Peyer's patch (tissue), 4 donors: ENCODE results near the gene P2RY10. TPM values are rescaled to one million over a fixed set of nuclear protein-coding genes. Genes with fewer than 3 reads are reported as not detected.
A peak's percentile ranks its signal among the peaks of the same experiment; 100 is the strongest.

Source experiments
- DNase-seq, 3 donors: peaks; one replicate each; pipeline ENCODE4 v3.0.0-alpha.2; 2017 to 2019
- H3K27ac ChIP-seq, 4 donors: fragments of 200-600 bp; sonication (generic); one replicate each; pipeline ENCODE4 v1.5.1; 2016 to 2019
- H3K27me3 ChIP-seq, 2 donors: fragments of 200-600 bp; sonication (generic); one replicate each; pipeline ENCODE4 v1.5.1; 2019
- H3K36me3 ChIP-seq, 3 donors: fragments of 200-600 bp; sonication (generic); one replicate each; pipeline ENCODE4 v1.5.1; 2016 to 2019
- H3K4me1 ChIP-seq, 4 donors: fragments of 200-600 bp; sonication (generic); one replicate each; pipeline ENCODE4 v1.5.1; 2016 to 2019
- H3K4me3 ChIP-seq, 4 donors: fragments of 200-600 bp; sonication (generic); 1 replicate in 3 of 4; 2 replicates in 1 of 4; pipeline ENCODE4 v1.5.1; 2016 to 2019; ENCODE audit warnings: mild to moderate bottlenecking in 1 of 4
- H3K9me3 ChIP-seq, 4 donors: fragments of 200-600 bp; sonication (generic); one replicate each; pipeline ENCODE4 v1.5.1; 2016 to 2019; ENCODE audit warnings: mild to moderate bottlenecking in 1 of 4
- CTCF ChIP-seq, 6 experiments: fragments of 450-650 bp in 4 of 6; fragments of 200-600 bp in 2 of 6; sonication (generic) in 1 of 6; IDR thresholded peaks; one replicate each; pipeline ENCODE4 v1.5.1; 2017 to 2019; ENCODE audit warnings: antibody characterized with exemption in 6 of 6, mild to moderate bottlenecking in 3 of 6, moderate library complexity in 1 of 6
- POLR2A ChIP-seq, 2 donors: fragments of 450-650 bp; IDR thresholded peaks; one replicate each; pipeline ENCODE4 v1.5.1; 2017; ENCODE audit warnings: antibody characterized with exemption in 2 of 2, mild to moderate bottlenecking in 2 of 2, moderate library complexity in 2 of 2
- total RNA-seq, 4 donors: library from RNA; depleted of rRNA; stranded (reverse); fragments of >200 nt; gene quantifications; one replicate each; pipeline ENCODE4 v1.1.0, GENCODE V29; 2016

The P2RY10 gene
- total RNA-seq, 4 donors from 2014 or later, result 0.80 to 10.7 (median 1.2) TPM; not detected in 1

- TF ChIP-seq CTCF (IDR thresholded peaks at IDR 0.05) (no peak), POLR2A (IDR thresholded peaks at IDR 0.05) (no peak)
- no peak for DNase-seq
- no peaks in the 10 kb centered on the region for H3K36me3 ChIP-seq
- peak overlapping the region in 1 of 4 donors; percentile 63 for H3K27ac ChIP-seq
- H3K4me1 ChIP-seq, result no peaks in the 10 kb centered on the region
- no peaks in the 10 kb centered on the region for H3K9me3 ChIP-seq
- no peaks in the 10 kb centered on the region for H3K27me3 ChIP-seq
- H3K4me3 ChIP-seq, result no peak overlapping the region
Observed at GRCh38 chrX:78958419-78959116, 13.4 kb downstream of the P2RY10 start.

GRCh38 chrX:78960888-78961287 is 15.7 kb downstream of the P2RY10 start:
- Histone ChIP-seq H3K27me3 (no peaks in the 10 kb centered on the region), H3K4me3 (no peak overlapping the region), H3K36me3 (no peaks in the 10 kb centered on the region), H3K4me1 (no peaks in the 10 kb centered on the region), H3K27ac (no peak overlapping the region), H3K9me3 (no peaks in the 10 kb centered on the region)
- TF ChIP-seq CTCF (IDR thresholded peaks at IDR 0.05) (no peak), POLR2A (IDR thresholded peaks at IDR 0.05) (no peak)
- DNase-seq, result no peak

- no peak for TF ChIP-seq POLR2A (IDR thresholded peaks at IDR 0.05)
- no peak for TF ChIP-seq CTCF (IDR thresholded peaks at IDR 0.05)
Observed at GRCh38 chrX:78964598-78964997, 19.4 kb downstream of the P2RY10 start.

GRCh38 chrX:78979789-78980464 is 34.7 kb downstream of the P2RY10 start:
- no peaks in the 10 kb centered on the region for H3K36me3 ChIP-seq
- H3K9me3 ChIP-seq, result no peaks in the 10 kb centered on the region
- no peak overlapping the region for H3K4me3 ChIP-seq
- TF ChIP-seq POLR2A (IDR thresholded peaks at IDR 0.05) (no peak), CTCF (IDR thresholded peaks at IDR 0.05) (no peak)
- H3K4me1 ChIP-seq, result no peaks in the 10 kb centered on the region
- no peaks in the 10 kb centered on the region for H3K27me3 ChIP-seq
- DNase-seq, result no peak
- H3K27ac ChIP-seq, result no peak overlapping the region

More at GRCh38 chrX:78964598-78964997, 19.4 kb downstream of the P2RY10 start:
- Histone ChIP-seq H3K27ac (no peak overlapping the region), H3K9me3 (no peaks in the 10 kb centered on the region), H3K4me3 (no peak overlapping the region), H3K4me1 (no peaks in the 10 kb centered on the region), H3K27me3 (no peaks in the 10 kb centered on the region), H3K36me3 (no peaks in the 10 kb centered on the region)
- DNase-seq, result no peak

- Histone ChIP-seq H3K36me3 (no peaks in the 10 kb centered on the region), H3K4me3 (no peak overlapping the region), H3K27ac (no peak overlapping the region), H3K9me3 (peaks cover 0 to 5% (median 0%) of the 10 kb centered on the region in 4 donors), H3K4me1 (no peaks in the 10 kb centered on the region), H3K27me3 (no peaks in the 10 kb centered on the region)
- TF ChIP-seq POLR2A (IDR thresholded peaks at IDR 0.05) (no peak), CTCF (IDR thresholded peaks at IDR 0.05) (no peak)
- no peak for DNase-seq
Observed at GRCh38 chrX:78989349-78989748, 44.2 kb downstream of the P2RY10 start.
